GM18870 (cell line): ENCODE data around the gene AGMO.
"Not testable (repeated sequence)": the region's sequence is repeated elsewhere in the genome, so short reads cannot be mapped to it uniquely, and the experiment has no call there.

Experiments
- ATAC-seq: cut with Tn5 transposase; IDR thresholded peaks from one replicate; pipeline ENCODE4 v1.9.1; 2021; ENCODE audit warnings: moderate library complexity; ENCODE audit not compliant: unreplicated experiment

The AGMO gene

DNA sequence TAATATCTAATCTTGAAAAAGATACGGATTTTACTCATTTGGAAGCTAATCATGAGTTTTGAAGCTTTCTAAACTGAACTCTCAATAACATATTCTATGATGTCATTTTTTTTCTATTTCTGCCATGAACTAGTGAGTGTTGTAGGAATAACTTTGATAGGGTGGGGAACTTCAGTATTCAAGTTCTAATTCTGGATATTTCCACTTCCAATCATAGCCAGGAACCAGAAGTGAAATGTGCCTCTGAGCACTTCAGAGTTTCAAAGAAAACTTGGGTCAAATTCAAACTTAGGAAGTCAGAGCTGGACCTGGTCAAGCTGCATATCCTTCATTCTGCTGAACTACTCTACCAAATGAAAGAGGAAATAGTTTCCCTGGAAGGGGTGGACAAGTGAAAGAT lies 847 bp downstream of the AGMO start:
- ATAC-seq = no peak

DNA sequence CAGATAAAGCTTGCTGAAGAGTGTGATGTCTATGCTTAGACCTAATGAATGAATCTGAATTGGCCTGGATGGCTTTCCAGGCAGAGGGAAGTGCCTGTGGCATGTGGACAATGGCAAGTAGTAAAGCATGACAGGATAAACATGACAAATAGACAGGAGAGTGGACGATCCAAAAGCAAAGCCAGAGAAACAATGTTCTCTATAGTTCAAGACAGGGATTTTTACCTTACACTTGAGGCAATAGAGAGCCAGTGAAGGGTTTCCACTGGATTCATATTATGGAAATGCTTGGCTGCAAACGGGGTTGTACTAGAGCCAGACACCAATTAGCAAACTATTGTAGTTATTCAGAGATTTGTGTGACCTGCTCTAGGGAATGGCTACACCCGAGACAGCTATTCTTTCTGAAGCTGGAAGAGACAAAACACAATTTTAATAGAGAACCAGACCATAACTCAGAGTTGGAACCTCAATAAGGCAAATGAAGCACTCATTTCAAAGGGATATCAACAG lies 2.3 kb downstream of the AGMO start:
- no peak for ATAC-seq

DNA sequence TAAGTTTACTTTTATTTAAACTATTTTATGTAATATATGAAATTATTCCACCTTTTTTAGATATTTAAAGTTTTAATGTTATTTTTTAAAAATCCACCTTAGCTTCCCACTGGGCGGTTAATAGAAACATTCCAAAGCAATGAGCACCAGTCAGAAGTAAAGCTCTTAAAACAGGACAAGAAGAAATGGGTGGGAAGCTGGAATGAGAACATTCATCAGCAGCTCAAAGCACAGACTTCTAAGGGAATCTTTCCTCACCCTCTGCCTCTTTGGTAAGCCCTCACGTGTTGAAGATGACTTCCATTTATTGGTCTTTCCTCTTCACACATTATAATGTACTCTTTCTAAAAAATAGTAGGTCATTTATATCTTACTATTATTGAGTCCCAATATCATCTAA lies 3.1 kb downstream of the AGMO start:
- ATAC-seq = no peak

DNA sequence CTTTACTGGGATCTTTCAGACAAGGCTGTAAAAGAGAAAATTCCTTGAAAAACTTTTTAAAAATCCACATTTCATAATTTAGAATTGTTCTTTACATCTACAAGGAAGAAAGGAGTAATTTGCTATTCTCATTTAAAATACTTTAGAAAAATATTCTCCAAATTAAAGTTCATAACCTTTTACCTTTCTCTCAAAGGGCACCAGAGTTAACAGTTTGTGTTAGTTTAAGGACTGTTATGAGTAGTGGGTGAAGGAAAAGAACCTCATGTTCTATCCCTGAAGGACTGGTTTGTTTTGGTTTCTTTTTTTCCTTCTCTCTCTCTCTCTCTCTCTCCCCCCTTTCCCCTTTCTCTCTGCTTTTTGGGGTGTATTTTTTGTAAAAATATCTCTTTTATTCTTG lies 4.1 kb downstream of the AGMO start:
- no peak for ATAC-seq

DNA sequence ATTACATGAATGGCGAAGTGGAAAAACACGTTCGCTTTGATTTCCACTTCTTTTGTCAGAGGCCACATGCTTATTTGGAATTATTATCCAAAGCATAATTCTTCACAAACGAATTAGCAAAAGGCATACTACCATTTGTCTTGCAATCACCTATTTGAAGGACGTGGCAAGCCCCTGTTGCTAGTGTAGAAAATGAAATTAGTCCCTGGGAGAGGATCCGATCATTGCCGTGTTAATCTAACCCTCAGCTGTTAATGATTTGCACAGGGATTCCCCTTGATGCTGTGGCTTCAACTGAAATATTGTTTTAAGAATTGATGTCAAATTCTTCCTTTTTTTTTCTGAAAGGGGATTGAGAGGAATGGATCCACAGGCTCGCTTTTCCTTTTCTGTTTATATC lies 4.6 kb downstream of the AGMO start:
- ATAC-seq = no peak

DNA sequence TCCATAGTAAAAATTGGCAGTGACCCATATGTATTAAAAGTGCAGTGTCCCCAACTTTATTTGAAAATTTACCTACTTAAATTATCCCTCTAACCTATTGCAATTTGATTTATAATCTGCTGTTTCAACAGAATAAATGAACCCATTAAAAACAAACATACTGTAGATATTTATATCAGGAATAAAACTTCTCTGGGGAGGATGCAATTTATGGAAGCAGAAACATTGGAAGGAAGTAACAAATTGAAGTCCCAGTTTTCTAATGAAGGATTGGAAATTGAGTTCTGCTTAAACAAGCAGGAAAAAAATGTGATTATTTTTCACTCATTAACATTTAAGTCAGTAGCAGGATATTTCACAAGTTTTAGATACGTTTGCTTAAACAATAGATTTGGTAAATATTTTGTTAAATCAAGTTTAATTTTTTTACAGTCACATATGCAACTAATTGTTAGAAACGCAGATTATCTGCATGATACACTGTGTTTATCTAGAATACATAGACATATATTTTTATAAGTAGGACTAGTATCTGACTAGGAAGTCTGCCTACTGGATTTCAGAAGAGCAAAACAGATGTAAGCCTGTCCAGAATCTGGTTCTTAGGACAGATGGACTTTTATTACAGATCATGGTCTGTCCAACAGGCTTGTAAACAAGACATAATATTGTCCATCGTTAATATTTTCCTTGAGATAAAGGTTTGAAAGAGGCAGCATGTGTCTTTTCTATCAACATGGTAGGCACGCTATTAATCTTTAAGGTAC lies 5.3 kb downstream of the AGMO start:
- no peak for ATAC-seq

DNA sequence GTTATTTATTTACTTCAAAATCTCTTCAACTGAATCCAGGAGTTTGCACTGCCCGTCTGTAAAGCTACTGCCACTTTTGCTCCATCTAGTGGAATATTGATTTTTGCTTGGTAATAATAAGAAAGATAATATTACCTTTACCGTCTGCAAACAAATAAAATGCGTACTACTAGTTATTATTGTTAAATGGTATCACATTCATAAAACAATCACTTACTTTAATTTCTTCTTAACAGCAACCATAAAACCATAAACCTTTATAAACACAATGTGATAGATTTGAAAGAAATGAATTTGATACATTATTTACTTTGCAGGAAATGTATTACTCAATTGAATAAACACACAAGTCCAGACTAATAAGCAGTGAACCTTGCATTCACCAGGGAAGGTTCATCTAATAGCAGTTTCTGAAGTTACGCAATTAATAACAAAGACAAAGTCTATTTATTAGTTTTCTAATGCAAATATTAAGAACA lies 6.4 kb downstream of the AGMO start:
- ATAC-seq = no peak

DNA sequence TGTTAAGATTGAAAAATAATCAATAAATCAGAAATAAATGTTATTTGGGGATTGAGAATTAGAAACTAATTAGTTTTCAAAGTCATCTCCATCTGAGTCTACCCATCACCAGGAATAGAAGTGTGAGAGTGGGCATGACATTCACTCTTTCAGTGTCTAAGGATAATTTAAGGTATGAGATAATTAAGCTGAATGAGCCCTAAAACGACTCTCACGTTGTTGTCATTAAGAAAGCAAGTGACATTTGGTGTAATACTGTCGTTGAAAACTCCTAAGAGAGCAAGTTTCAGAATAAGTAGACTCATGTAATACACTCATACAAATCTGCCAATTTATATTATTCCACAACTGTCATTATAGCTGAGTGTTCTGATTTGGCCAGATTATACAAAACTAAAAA lies 7.1 kb downstream of the AGMO start:
- ATAC-seq = no peak

DNA sequence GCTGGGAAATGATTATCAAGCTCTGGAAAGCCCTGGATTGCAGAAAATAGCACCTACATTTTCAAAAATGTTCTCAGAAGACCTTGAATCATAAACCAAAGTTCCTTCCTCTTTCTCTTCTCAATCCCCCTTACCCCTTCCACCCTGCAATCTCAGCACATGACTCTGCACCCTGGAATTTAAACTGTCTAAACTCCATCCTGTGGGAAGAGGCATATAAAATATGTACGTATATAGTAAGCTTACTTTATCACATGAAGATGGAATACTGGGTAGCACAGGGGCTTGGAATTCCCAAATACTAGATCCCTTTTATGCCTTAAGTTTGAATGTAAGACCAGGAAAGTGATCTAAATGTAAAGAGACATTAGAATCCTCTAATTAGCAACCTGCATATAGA lies 7.7 kb downstream of the AGMO start:
- ATAC-seq = no peak

DNA sequence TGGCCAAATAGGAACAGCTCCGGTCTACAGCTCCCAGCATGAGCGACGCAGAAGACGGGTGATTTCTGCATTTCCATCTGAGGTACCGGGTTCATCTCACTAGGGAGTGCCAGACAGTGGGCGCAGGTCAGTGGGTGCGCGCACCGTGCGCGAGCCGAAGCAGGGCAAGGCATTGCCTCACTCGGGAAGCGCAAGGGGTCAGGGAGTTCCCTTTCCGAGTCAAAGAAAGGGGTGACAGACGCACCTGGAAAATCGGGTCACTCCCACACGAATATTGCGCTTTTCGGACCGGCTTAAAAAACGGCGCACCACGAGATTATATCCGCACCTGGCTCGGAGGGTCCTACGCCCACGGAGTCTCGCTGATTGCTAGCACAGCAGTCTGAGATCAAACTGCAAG lies 14.5 kb downstream of the AGMO start:
- ATAC-seq = not testable (repeated sequence)

DNA sequence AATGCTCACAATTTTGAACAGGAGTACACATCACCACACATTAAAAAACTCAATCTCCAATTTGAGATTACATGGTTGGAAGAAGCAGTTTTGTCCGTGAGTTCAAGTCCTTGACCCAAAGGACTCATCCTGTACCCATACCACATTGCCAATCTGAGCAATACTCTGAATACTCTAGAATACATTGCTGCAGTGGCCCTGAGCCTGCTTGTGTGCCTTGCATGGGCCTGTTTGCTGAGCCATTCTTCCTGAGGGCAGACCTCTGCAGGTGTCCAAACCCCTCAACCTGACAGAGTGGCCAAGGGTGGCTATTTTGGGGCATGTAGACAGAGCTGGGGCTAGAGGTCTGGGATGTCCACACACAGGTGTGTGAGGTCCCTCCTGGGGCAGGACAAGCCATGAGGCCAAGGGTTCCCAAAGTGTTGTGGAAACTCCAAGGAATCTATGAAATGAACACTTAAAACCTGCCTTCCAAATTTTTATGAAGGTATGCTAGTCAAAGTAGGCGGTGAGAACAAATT lies 15.5 kb downstream of the AGMO start:
- no peak for ATAC-seq

DNA sequence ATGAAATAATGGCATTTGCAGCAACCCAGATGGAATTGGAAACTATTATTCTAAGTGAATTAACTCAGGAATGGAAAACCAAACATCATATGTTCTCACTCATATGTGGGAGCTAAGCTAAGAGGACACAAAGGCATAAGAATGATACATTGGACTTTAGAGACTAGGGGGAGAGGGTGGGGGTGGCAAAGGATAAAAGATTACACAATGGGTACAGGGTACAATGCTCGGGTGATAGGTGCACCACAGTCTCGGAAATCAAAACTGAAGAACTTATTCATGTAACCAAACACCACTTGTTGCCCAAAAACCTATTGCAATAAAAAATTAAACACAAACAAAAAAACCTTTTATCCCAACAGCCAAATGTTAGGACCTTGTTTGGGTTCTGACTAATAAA lies 17.8 kb downstream of the AGMO start:
- ATAC-seq = no peak

DNA sequence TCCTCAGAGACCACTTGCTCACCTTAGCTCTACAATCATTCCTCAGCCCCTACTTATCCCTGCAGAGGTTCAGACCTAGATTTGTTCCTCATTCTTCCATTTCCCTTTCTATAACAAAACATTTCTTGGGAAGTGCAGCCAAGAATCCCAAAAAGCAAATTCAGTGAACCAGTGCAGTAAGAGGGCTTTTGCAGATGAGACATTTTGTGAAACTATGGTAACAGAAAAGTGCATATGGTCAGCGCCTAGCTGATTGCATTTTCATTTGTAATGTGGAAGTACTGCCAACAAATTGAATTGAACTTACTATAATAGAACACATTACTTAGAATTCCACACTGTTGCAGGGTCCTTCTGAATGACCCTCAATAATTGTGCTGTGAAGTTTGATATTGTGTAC lies 18.6 kb downstream of the AGMO start:
- no peak for ATAC-seq

DNA sequence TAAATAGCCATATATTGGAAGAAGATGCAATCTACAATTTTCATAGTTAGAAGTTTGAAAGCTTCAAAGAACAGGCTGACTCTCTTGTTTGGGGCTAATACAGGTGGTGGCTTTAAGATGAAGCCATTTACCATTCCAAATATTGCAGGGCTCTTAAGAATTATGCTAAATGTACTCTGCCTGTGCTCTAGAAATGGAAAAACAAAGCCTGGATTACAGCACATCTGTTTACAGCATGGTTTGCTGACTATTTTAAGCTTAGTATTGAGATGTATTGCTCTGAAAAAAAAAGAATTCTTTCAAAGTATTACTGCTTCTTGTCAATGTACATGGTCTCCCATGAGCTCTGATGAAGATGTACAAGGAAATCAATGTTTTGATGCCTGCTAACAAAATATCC lies 34.2 kb downstream of the AGMO start:
- no peak for ATAC-seq

DNA sequence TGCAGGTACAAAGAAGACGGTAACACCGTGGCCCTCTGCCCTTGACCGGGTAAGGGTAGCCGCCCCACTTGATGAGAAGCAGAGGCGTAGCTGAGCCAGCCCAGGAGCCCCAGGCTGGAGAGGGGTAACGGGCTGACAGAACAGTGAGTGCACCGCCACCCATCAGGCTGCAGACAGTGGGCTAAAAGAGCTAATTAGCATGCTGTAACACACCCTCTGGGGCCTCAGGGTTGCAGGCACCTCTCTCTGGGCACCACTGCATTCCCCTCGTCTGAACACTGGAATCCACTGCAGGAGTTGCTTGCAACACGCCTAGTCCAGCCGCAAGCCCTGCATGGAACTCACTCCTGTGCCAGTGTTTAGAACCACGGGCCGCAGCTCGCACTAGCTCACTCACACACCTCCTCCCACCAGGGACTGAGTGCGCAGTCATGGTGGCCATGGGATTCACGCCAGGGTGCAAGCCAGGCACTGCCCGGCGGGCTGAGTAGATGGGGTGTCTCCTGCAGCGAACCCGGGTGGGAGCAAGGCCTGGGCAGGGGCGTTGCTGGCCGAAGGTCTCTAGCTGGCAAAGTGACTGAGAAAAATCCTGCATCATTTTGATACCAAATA lies 36.1 kb downstream of the AGMO start:
- ATAC-seq = no peak

DNA sequence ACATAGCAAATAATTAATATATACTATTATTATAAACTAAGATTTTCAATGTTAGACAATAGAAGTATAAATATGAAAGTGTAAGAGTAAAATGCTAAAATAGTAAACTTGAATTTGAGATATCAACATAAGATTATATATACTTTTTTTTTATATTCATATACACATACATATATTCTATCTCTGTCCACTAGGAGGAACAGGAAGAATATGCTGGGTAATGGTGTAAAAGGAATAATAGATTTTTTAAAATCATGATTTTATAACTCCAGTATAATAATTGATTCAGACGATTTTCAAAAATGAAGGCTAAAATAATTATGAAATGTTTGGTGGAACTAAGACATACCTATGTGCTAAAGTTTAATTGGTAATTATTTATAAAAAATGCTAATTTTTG lies 37.7 kb downstream of the AGMO start:
- ATAC-seq = no peak

DNA sequence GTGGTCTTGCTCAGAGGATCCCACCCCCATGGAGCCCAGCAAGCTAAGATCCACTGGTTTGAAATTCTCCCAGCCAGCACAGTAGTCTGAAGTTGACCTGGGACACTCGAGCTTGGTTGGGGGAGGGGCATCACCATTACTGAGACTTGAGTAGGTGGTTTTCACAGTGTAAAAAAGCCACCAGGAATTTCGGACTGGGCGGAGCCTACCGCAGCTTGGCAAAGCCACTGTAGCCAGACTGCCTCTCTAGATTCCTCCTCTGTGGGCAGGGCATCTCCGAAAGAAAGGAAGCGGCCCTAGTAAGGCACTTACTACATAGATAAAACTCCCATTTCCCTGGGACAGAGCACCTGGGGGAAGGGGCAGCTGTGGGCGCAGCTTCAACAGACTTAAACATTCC lies 44.0 kb downstream of the AGMO start:
- not testable (repeated sequence) for ATAC-seq

DNA sequence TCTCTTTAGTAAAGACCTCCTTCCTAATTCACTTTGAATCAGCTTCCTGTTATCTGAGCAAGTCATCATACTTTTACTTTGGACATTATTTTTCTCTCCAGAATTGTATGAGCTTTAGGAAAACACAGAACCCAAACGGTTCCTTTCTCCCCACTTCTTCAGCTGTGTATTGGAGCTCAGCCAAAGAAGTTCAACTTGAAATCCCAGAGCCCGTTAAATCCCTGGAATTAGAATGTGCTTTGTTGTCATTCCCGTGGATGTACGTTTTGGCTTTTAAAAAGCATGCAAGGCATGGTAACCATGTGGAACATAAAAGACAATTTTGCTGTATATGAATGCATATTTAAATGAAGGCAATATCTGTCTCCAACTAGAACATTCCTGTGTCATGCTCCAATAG lies 46.6 kb downstream of the AGMO start:
- no peak for ATAC-seq

DNA sequence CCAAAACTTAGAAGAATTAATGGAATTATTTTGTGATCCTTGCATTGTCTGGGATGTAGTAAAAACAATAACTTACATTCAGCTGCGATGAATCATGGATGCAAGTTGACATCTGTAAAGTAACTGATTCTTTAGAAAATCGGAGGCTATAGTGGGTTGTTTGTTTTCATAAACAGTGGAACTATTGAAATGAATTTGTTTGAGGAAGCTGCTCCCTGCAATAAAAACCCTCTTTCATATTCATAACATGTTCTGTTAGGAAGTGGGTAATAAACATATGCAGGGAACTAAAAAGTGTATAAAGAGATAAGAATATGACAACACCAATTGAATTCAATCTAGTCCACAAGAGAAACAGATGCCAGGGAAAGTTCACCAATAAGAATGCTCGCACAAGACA lies 53.6 kb downstream of the AGMO start:
- no peak for ATAC-seq

DNA sequence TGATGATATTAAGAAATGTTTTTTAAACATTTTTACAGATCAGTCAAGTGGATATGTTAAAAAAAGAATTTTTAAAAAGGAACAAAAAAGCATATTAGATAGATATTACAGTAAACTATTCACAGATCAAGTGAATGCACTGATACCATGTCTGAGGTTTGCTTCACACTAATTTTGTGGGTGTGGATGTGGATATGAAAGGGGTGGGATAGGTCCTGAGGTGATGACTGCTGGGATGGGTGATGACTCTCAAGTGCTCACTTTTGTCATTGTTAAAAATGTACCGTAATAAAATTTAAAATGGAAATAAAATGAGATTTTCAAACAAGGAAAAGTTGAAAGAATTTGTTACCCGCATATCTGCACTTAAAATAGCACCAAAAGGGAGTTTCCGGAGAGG lies 54.1 kb downstream of the AGMO start:
- ATAC-seq = no peak

DNA sequence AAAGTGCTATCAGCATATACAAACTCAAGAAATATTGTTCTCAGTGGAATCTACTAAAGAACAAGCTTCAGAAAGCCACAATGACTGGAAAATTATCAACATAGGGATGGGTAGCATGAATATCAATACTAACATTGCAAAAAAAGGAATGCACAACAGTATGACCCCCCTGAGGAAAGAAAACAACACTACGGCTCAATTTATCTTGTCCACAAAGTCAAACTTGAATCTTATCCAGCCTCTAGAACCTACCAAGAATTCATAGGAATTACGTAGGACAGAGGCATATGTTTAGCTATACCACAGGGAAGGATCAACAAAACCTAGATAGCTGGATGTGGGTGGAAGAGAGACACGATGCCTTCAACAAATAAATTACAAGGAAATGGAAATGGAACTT lies 54.6 kb downstream of the AGMO start:
- no peak for ATAC-seq

DNA sequence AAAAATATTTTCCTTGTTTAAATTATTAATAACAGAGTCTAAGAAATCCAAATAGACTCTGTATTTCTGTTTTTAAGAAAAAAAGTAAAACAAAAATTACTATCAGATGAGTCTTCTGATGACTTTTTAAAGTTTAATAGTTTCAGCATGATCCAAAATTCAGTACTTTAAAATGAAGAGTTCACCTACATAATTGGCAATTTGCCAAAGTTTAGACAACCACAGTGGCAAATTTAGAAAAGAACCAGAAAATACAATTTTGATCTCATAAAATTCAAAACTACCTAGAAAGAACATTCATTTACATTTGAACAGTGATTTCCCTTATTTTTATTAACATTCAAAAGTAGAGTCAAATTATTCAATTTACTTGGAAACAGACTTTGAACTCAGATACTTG lies 56.1 kb downstream of the AGMO start:
- ATAC-seq = no peak
